ENCODE measurements around the gene ZNF638. TPM values are rescaled to one million over a fixed set of nuclear protein-coding genes. Genes with fewer than 3 reads are reported as not detected.

The ZNF638 gene
- total and polyA plus RNA-seq, 9 of the 15 experiments (the other 6 are each of a cell fraction or from before 2014, with no cell fraction given): 53.3 to 165 (median 98.8) TPM

DNA sequence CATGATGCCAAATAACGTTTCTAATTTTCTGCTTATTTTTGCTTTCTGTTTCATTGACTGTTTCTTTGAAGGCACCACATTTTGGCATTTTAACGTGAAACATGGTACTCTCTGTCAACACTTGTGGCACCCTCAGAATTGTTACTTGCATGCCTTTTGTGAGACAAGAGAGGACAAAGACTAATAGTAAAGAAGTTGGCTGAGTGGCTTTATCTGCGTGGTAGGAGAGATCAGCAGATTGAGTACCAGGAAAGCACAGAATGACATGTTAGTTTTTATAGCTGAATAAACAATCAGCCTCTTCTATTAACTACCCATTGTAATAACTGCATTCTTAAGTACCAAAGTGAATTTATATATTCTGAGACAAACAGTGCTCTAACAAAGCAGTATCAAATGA lies 8.6 kb downstream of the ZNF638 start:
- CTCF ChIA-PET (ENCODE audit: low intra/inter-chr PET ratio): no interaction called here
- FAIRE-seq: no peak

DNA sequence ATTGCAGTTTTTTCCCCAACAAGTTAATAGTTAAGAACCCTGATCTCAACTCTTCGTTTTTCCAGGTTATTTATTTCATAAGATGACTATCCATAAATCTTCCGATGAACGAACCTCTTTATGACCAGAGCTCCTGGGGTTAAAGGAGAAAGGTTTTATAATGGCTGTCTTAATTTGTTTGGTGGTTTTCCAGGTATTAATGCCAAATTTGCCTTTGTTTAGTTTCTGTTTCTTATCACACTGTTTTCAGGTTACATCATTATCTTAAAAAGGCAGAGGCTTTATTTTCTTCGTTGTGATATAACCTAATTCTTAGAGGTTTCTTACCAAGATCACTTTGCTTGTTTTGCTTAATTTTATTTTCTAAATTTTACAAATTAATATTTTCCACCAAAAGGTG lies 10.1 kb downstream of the ZNF638 start:
- Histone ChIP-seq H4K20me1 (replicated peaks; ENCODE audit: control insufficient read depth, insufficient read depth, low read length) (peaks cover 15% of the 10 kb centered on the region), H3K9me3 (replicated peaks; ENCODE audit: control insufficient read depth, insufficient read depth, low read depth, low read length) (no peaks in the 10 kb centered on the region), H2AFZ (ENCODE audit: low read depth, low read length) (no peak overlapping the region), H3K79me2 (ENCODE audit: control insufficient read depth, insufficient read depth, low read length) (peaks cover 99% of the 10 kb centered on the region), H3K4me3 (no peak overlapping the region), H3K4me1 (replicated peaks in 1 of 2; ENCODE audit: control insufficient read depth in 2 of 2, insufficient read depth in 2 of 2, low read length in 2 of 2) (peaks cover 0 to 10% of the 10 kb centered on the region in 2 experiments; a peak in 2 of 5 replicates), H3K27me3 (ENCODE audit: control insufficient read depth in 2 of 2, insufficient read depth in 2 of 2, low read length in 2 of 2) (no peaks in the 10 kb centered on the region), H3K9ac (ENCODE audit: insufficient read depth in 1 of 2, low read depth in 2 of 2, low read length in 2 of 2) (no peak overlapping the region), H3K4me2 (ENCODE audit: insufficient read depth, low read length) (no peak overlapping the region), H3K36me3 (ENCODE audit: control insufficient read depth, insufficient read depth, low read length) (peaks cover 35% of the 10 kb centered on the region; the same call in 2 of the 3 replicates), H3K9me1 (ENCODE audit: control insufficient read depth, insufficient read depth, low read length) (no peaks in the 10 kb centered on the region), H3K27ac (ENCODE audit: extremely low read depth, low read depth, low read length) (no peak overlapping the region)
- ATAC-seq (no peak), DNase-seq (ENCODE audit: extremely low read depth in 1 of 4, low spot score in 3 of 4) (no peak), FAIRE-seq (no peak)
- POLR2A ChIA-PET: interaction anchor here (0.6 to 1.8 kb wide), 2 partner anchors 11 to 15 kb away, joined by 3 to 6 read pairs; partner anchors contain the start of gene ZNF638
- TF ChIP-seq ZNF12 (CRISPR knock-in tag; IDR thresholded peaks at IDR 0.05) (no peak), MIER1 (IDR thresholded peaks at IDR 0.05; ENCODE audit: low read depth) (no peak), TCFL5 (CRISPR knock-in tag; conservative IDR thresholded peaks at IDR 0.05) (no peak), CREBBP (IDR thresholded peaks at IDR 0.05; ENCODE audit: low read depth, low read length) (no peak), U2AF1 (optimal IDR thresholded peaks at IDR 0.05; ENCODE audit: low read depth, low read length) (no peak), NCOA1 (IDR thresholded peaks at IDR 0.05; ENCODE audit: low read depth) (no peak), CREB1 (IDR thresholded peaks at IDR 0.05) (no peak), CREB1 (CRISPR knock-in tag; IDR thresholded peaks at IDR 0.05) (no peak)
- CTCF ChIA-PET (ENCODE audit: low intra/inter-chr PET ratio): no interaction called here
- no TSS peak for BruUV-seq (replicated peaks)
- in situ Hi-C loops (cut with MboI): no loop called here
- 76% methylated on average over 4 of the region's 4 CpGs for WGBS (ENCODE audit: insufficient coverage, low coverage, missing lambda C conversion rate)
- intact Hi-C loops (cut with micrococcal nuclease): no loop called here

More for the DNA sequence above, 8.6 kb downstream of the ZNF638 start:
- in situ Hi-C loops (cut with MboI): no loop called here
- Histone ChIP-seq H3K9me1 (ENCODE audit: control insufficient read depth, insufficient read depth, low read length) (no peaks in the 10 kb centered on the region), H3K27me3 (ENCODE audit: control insufficient read depth in 2 of 2, insufficient read depth in 2 of 2, low read length in 2 of 2) (no peaks in the 10 kb centered on the region), H3K79me2 (ENCODE audit: control insufficient read depth, insufficient read depth, low read length) (peaks cover 99% of the 10 kb centered on the region), H3K9ac (ENCODE audit: insufficient read depth in 1 of 2, low read depth in 2 of 2, low read length in 2 of 2) (no peak overlapping the region), H4K20me1 (replicated peaks; ENCODE audit: control insufficient read depth, insufficient read depth, low read length) (peaks cover 19% of the 10 kb centered on the region), H3K4me2 (ENCODE audit: insufficient read depth, low read length) (peak overlapping the region; percentile 22; the same call in 1 of the 2 replicates), H3K4me1 (replicated peaks in 1 of 2; ENCODE audit: control insufficient read depth in 2 of 2, insufficient read depth in 2 of 2, low read length in 2 of 2) (peaks cover 0 to 12% of the 10 kb centered on the region in 2 experiments; a peak in 2 of 5 replicates), H3K27ac (ENCODE audit: extremely low read depth, low read depth, low read length) (no peak overlapping the region), H3K9me3 (replicated peaks; ENCODE audit: control insufficient read depth, insufficient read depth, low read depth, low read length) (no peaks in the 10 kb centered on the region), H3K4me3 (no peak overlapping the region), H3K36me3 (ENCODE audit: control insufficient read depth, insufficient read depth, low read length) (peaks cover 47% of the 10 kb centered on the region; the same call in 2 of the 3 replicates), H2AFZ (ENCODE audit: low read depth, low read length) (no peak overlapping the region)
- intact Hi-C loops (cut with micrococcal nuclease): no loop called here
- TF ChIP-seq SMAD3 (CRISPR knock-in tag; conservative IDR thresholded peaks at IDR 0.05): no peak
- no peak for TF ChIP-seq MYC (IDR thresholded peaks at IDR 0.05; ENCODE audit: low read depth, low read length)
- TF ChIP-seq MYC (CRISPR knock-in tag; IDR thresholded peaks at IDR 0.05; ENCODE audit: borderline replicate concordance, low read depth): no peak
- no peak for TF ChIP-seq TOE1 (IDR thresholded peaks at IDR 0.05; ENCODE audit: borderline replicate concordance)
- no peak for TF ChIP-seq TOE1 (CRISPR knock-in tag; IDR thresholded peaks at IDR 0.05; ENCODE audit: borderline replicate concordance, low read depth)
- TF ChIP-seq RCOR1 (IDR thresholded peaks at IDR 0.05; ENCODE audit: borderline replicate concordance in 1 of 2, low read depth in 2 of 2, low read length in 2 of 2): no peak
- POLR2A ChIA-PET: interaction anchor here (1.0 to 1.8 kb wide), 2 partner anchors 8 to 9 kb away, joined by 4 to 6 read pairs; partner anchors contain the start of gene ZNF638
- ATAC-seq (peak; percentile 18; the same call in 1 of the 3 replicates), DNase-seq (ENCODE audit: extremely low read depth in 1 of 4, low spot score in 3 of 4) (no peak)
- 10% methylated on average over 3 of the region's 3 CpGs for WGBS (ENCODE audit: insufficient coverage, low coverage, missing lambda C conversion rate)
- BruUV-seq (replicated peaks): no TSS peak

Data from K562 (cell line).